Memory B cell (primary cell): Measurements from ENCODE around the gene NISCH.

ENCODE experiments used
- ATAC-seq: fragments of 150-1000 bp; cut with Tn5 transposase; 2 replicates; pipeline ENCODE4 v1.10.0; 2021; ENCODE audit warnings: low read depth, mild to moderate bottlenecking, moderate library complexity
- DNase-seq, 2 donors: peaks; one replicate each; pipeline ENCODE4 v3.0.0; 2022; ENCODE audit warnings: low spot score in 2 of 2
- H3K27ac Mint-ChIP-seq: one replicate; pipeline ENCODE4 v1.8.0; 2022; ENCODE audit warnings: mild to moderate bottlenecking, moderate library complexity, mixed read lengths
- H3K27me3 Mint-ChIP-seq: one replicate; pipeline ENCODE4 v1.8.0; 2022; ENCODE audit warnings: mixed read lengths
- H3K36me3 Mint-ChIP-seq: one replicate; pipeline ENCODE4 v1.8.0; 2022; ENCODE audit warnings: mild to moderate bottlenecking, mixed read lengths
- H3K4me1 Mint-ChIP-seq: one replicate; pipeline ENCODE4 v1.8.0; 2022; ENCODE audit warnings: mixed read lengths
- H3K4me3 Mint-ChIP-seq: one replicate; pipeline ENCODE4 v1.8.0; 2022; ENCODE audit warnings: mild to moderate bottlenecking, moderate library complexity, mixed read lengths
- H3K9me3 Mint-ChIP-seq: one replicate; pipeline ENCODE4 v1.8.0; 2022; ENCODE audit warnings: mixed read lengths

Gene NISCH

GRCh38 chr3:52455283-52456168 lies at the start of gene NISCH:
TSS of gene NISCH (plus strand) at chr3:52455604. CDS start at chr3:52455642, 38 bp downstream.
- peak; percentile 97 for DNase-seq
- peak within 1 kb of the TSS; percentile 96 for H3K27ac Mint-ChIP-seq
- H3K9me3 Mint-ChIP-seq, result no peaks in the 10 kb centered on the region
- H3K36me3 Mint-ChIP-seq, result peaks cover 4% of the 10 kb centered on the region
- H3K4me3 Mint-ChIP-seq, result peak within 1 kb of the TSS; percentile 94
- H3K27me3 Mint-ChIP-seq, result no peaks in the 10 kb centered on the region
- peak; percentile 93 for ATAC-seq
- H3K4me1 Mint-ChIP-seq, result peaks cover 36% of the 10 kb centered on the region

DNA sequence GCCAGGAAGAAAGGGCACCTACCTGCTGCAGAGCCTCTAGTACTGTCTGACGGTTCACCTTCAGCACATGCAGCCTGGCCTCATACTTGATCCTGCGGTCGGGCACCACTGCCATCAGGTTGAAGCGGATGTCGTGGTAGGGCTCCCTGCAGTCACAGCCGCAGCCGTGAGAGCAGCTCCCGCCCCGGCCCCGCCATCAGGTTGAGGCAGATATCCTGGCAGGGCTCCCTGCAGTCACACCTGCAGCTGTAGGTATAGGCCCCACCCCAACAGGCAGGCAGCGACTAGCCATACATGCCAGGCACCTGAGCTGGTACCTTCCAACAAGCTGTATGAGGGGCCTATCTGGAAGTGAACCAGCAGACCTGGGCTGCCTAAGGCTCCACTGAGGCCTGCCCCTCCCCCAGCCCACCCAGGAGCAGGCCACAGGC lies 49.2 kb upstream of the NISCH start:
- no peak for DNase-seq
- Mint-ChIP-seq H3K9me3 (no peaks in the 10 kb centered on the region), H3K4me1 (peaks cover 19% of the 10 kb centered on the region), H3K27me3 (no peaks in the 10 kb centered on the region), H3K4me3 (no peak overlapping the region), H3K36me3 (peaks cover 24% of the 10 kb centered on the region), H3K27ac (no peak overlapping the region)
- ATAC-seq, result no peak

DNA sequence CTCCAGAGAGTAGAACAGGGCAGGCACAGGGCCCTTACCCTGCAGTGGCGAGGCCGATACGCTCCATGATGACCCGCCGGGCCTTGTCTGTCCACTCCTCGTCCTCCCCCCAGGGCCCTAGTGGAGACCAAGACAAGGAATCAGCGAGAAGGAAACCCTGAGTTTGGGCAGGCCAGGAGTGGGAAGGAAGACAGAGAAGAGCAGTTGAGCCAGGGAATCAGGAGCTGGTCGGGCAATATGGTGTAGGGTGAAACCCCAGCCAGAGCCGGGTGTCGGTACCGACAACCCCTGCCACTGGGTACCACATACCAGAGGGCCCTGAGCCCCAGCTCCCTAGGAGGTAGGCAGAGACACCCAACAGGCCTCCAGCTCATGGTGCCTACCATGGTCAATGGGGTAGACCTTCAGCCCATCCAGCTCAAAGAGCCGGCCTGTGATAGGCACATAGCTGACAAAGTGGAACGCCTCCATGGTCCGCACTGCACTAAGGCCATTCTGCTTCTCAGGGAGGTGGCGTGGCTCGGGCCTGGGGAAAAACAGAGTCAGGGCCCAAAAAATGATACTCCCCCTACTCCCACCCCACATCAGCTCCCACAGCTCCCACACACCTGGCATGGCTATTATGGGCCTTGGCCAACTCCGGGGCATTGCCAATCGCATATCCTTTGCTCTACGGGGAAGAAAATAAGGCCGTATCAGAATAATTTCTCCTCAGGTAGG lies 48.5 kb upstream of the NISCH start:
- H3K27ac Mint-ChIP-seq, result no peak overlapping the region
- H3K4me3 Mint-ChIP-seq, result no peak overlapping the region
- no peaks in the 10 kb centered on the region for H3K27me3 Mint-ChIP-seq
- ATAC-seq (no peak), DNase-seq (no peak)
- no peaks in the 10 kb centered on the region for H3K9me3 Mint-ChIP-seq
- H3K4me1 Mint-ChIP-seq, result peaks cover 25% of the 10 kb centered on the region
- H3K36me3 Mint-ChIP-seq, result peaks cover 20% of the 10 kb centered on the region

GRCh38 chr3:52407779-52408178 lies 47.6 kb upstream of the NISCH start:
- Mint-ChIP-seq H3K9me3 (no peaks in the 10 kb centered on the region), H3K27ac (no peak overlapping the region), H3K27me3 (no peaks in the 10 kb centered on the region), H3K36me3 (peaks cover 17% of the 10 kb centered on the region), H3K4me1 (peaks cover 30% of the 10 kb centered on the region), H3K4me3 (peak overlapping the region; percentile 50)
- no peak for ATAC-seq
- no peak for DNase-seq

DNA sequence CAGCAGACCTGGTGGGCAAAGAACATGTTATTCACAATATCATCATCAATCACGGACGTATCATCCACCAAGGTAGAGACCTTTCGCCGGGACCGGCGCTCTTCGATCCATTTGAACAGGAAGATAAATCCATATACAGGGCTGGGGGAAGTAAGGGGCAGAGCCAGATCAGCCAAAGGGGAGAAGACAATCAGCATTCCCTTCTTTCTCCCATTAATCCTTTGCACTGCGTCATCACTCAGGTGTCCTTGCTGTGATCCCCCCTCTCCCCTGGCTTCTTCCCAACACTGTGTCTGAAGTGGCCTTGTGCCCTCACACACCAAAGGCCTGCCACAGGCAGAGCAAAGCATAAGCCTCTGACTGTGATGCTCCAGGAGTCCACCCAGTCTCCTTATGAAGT lies 46.9 kb upstream of the NISCH start:
- no peaks in the 10 kb centered on the region for H3K27me3 Mint-ChIP-seq
- peaks cover 12% of the 10 kb centered on the region for H3K36me3 Mint-ChIP-seq

DNA sequence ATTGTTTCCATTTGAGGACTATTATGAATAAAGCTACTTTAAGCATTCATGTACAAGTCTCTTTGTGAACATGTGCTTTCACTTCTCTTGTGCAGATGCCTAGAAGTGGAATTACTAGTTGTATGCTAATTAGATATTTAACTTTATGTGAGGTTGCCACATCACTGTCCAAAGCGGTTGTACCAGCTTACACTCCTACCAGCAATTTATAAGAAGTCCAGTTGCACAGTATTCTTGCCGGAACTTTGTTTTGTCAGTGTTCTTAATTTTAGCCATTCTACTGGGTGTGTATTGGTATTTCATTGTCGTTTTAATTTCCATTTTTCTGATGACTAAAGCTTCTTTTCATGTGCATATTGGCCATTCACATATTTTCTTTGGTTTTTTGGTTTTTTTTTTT lies 39.6 kb upstream of the NISCH start:
- H3K27ac Mint-ChIP-seq, result no peak overlapping the region
- no peaks in the 10 kb centered on the region for H3K9me3 Mint-ChIP-seq
- H3K4me3 Mint-ChIP-seq, result no peak overlapping the region
- peaks cover 5% of the 10 kb centered on the region for H3K36me3 Mint-ChIP-seq
- H3K27me3 Mint-ChIP-seq, result no peaks in the 10 kb centered on the region
- peaks cover 19% of the 10 kb centered on the region for H3K4me1 Mint-ChIP-seq
- DNase-seq (no peak), ATAC-seq (no peak)

More for the DNA sequence above, 46.9 kb upstream of the NISCH start:
- H3K9me3 Mint-ChIP-seq, result no peaks in the 10 kb centered on the region
- peaks cover 31% of the 10 kb centered on the region for H3K4me1 Mint-ChIP-seq
- no peak for ATAC-seq
- H3K27ac Mint-ChIP-seq, result peak overlapping the region; percentile 21
- H3K4me3 Mint-ChIP-seq, result peak overlapping the region; percentile 96
- no peak for DNase-seq

DNA sequence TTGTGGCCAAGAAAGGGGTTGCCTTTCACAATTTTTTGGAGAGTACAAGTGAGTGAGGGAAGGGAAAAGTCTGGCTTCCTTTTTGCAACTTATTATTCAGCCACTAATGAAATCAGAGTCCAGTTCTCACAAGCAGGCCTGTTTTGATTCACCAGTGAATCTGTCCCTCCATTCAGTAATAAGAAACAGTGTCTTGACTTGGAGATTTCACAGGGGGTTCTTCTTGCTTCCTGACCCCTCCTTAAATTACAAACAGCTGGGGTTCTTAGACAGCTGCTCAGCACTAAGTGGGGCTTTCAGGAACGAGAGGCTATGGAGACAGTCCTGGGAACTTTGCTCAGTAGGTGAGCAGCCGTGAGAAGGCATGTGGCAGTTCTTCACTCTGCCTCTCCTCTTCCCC lies 35.0 kb upstream of the NISCH start:
- ATAC-seq, result no peak
- no peak overlapping the region for H3K27ac Mint-ChIP-seq
- no peak overlapping the region for H3K4me3 Mint-ChIP-seq
- peaks cover 2% of the 10 kb centered on the region for H3K36me3 Mint-ChIP-seq
- no peaks in the 10 kb centered on the region for H3K27me3 Mint-ChIP-seq
- DNase-seq, result no peak
- no peaks in the 10 kb centered on the region for H3K4me1 Mint-ChIP-seq
- H3K9me3 Mint-ChIP-seq, result no peaks in the 10 kb centered on the region

DNA sequence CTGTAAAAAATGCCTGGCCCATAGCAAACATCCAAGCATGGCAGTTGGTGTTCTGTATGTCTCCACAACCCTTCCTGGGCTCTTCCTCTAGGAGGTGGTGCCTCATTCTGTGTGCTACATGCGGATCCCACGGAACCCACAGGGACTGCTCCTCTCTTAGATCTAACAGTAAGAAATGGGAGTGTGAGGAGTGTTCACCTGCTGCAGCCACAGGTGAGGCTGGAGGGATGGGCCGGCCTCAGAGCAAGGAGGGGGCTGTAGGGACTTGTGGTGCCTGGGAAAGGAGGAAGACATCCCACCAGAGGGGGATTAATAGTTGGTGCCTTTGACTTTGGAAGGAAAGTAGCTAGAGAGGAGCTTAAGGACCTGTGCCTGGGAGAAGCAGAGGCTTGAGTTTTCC lies 32.7 kb upstream of the NISCH start:
- no peak overlapping the region for H3K4me3 Mint-ChIP-seq
- DNase-seq (no peak), ATAC-seq (no peak)
- no peaks in the 10 kb centered on the region for H3K27me3 Mint-ChIP-seq
- H3K4me1 Mint-ChIP-seq, result no peaks in the 10 kb centered on the region
- H3K36me3 Mint-ChIP-seq, result peaks cover 2% of the 10 kb centered on the region
- no peak overlapping the region for H3K27ac Mint-ChIP-seq
- no peaks in the 10 kb centered on the region for H3K9me3 Mint-ChIP-seq

GRCh38 chr3:52423173-52423572 lies 32.2 kb upstream of the NISCH start:
- Mint-ChIP-seq H3K36me3 (peaks cover 2% of the 10 kb centered on the region), H3K4me3 (no peak overlapping the region), H3K27me3 (no peaks in the 10 kb centered on the region), H3K9me3 (no peaks in the 10 kb centered on the region), H3K4me1 (no peaks in the 10 kb centered on the region), H3K27ac (no peak overlapping the region)
- ATAC-seq (no peak), DNase-seq (no peak)

- no peak overlapping the region for H3K4me3 Mint-ChIP-seq
- H3K4me1 Mint-ChIP-seq, result peaks cover 4% of the 10 kb centered on the region
- H3K9me3 Mint-ChIP-seq, result no peaks in the 10 kb centered on the region
- H3K27ac Mint-ChIP-seq, result no peak overlapping the region
- H3K36me3 Mint-ChIP-seq, result no peaks in the 10 kb centered on the region
- DNase-seq (peak in 1 of 2 donors; percentile 29), ATAC-seq (peak; percentile 74)
- H3K27me3 Mint-ChIP-seq, result peaks cover 3% of the 10 kb centered on the region
These were observed 27.0 kb upstream of the NISCH start for GRCh38 chr3:52428151-52429005.

DNA sequence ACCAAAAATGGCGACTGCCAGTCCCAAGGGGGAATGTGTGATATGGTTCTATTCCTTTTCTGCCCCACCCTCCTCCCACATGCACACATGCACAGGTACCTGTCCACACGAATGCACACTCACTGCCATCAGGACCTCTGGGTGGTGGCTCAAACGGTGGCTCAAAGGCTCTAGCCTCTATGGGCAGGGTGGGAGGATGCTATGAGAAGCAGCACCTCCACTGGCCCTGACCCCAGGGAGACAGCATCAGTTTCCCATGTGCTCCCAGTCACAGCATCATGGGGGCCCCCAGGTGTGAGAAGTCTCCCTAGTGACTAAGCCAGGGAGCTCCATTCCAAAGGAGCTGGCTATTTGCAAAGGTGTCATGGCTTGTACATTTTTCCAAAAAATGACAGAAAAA lies 26.4 kb upstream of the NISCH start:
- peaks cover 6% of the 10 kb centered on the region for H3K4me1 Mint-ChIP-seq
- no peak for ATAC-seq
- H3K27me3 Mint-ChIP-seq, result peaks cover 3% of the 10 kb centered on the region
- H3K9me3 Mint-ChIP-seq, result no peaks in the 10 kb centered on the region
- H3K36me3 Mint-ChIP-seq, result no peaks in the 10 kb centered on the region
- H3K27ac Mint-ChIP-seq, result no peak overlapping the region
- DNase-seq, result no peak
- H3K4me3 Mint-ChIP-seq, result no peak overlapping the region

- Mint-ChIP-seq H3K36me3 (no peaks in the 10 kb centered on the region), H3K4me1 (peaks cover 6% of the 10 kb centered on the region), H3K9me3 (no peaks in the 10 kb centered on the region), H3K27me3 (peaks cover 3% of the 10 kb centered on the region), H3K4me3 (no peak overlapping the region), H3K27ac (no peak overlapping the region)
- ATAC-seq (no peak), DNase-seq (no peak)
These were observed 25.5 kb upstream of the NISCH start for GRCh38 chr3:52429779-52430415.

DNA sequence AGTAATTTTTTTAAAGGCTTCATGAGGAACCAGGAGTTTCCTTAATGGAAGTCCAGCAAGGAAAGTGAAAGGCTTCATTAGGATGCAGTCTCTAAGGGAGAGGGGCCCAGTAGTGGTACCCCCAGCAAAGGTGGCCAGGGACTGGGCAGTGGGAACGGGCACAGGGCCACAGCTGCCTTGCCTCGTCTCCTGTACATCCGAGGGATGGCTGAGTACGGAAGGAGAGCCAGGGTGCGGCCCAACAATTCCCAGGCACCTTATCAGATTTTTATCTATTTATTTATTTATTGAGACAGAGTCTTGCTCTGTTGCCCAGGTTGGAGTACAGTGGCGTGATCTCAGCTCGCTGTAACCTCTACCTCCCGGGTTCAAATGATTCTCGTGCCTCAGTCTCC lies 25.0 kb upstream of the NISCH start:
- no peak for DNase-seq
- ATAC-seq, result no peak
- peaks cover 3% of the 10 kb centered on the region for H3K27me3 Mint-ChIP-seq
- H3K9me3 Mint-ChIP-seq, result no peaks in the 10 kb centered on the region
- no peaks in the 10 kb centered on the region for H3K36me3 Mint-ChIP-seq
- H3K27ac Mint-ChIP-seq, result no peak overlapping the region
- no peak overlapping the region for H3K4me3 Mint-ChIP-seq
- peaks cover 6% of the 10 kb centered on the region for H3K4me1 Mint-ChIP-seq
